Forelimb muscle (tissue), 1 donor: Measurements from ENCODE around the gene HOXA11. TPM values are rescaled to one million over a fixed set of nuclear protein-coding genes. Genes with fewer than 3 reads are reported as not detected.

ENCODE experiments used
- DNase-seq: peaks from one replicate; pipeline ENCODE4 v3.0.0-alpha.2; 2013; ENCODE audit warnings: low read depth
- polyA plus RNA-seq: library from polyadenylated mRNA; unstranded; fragments of 120-200 nt; gene quantifications from one replicate; pipeline ENCODE4 v1.2.1, GENCODE V29; 2013; ENCODE audit not compliant: insufficient read length

The HOXA11 gene
- polyA plus RNA-seq, 1 donor: 1.2 TPM

- DNase-seq: no peak
These were observed 15.2 kb downstream of the HOXA11 start for GRCh38 chr7:27169658-27170425.

DNA sequence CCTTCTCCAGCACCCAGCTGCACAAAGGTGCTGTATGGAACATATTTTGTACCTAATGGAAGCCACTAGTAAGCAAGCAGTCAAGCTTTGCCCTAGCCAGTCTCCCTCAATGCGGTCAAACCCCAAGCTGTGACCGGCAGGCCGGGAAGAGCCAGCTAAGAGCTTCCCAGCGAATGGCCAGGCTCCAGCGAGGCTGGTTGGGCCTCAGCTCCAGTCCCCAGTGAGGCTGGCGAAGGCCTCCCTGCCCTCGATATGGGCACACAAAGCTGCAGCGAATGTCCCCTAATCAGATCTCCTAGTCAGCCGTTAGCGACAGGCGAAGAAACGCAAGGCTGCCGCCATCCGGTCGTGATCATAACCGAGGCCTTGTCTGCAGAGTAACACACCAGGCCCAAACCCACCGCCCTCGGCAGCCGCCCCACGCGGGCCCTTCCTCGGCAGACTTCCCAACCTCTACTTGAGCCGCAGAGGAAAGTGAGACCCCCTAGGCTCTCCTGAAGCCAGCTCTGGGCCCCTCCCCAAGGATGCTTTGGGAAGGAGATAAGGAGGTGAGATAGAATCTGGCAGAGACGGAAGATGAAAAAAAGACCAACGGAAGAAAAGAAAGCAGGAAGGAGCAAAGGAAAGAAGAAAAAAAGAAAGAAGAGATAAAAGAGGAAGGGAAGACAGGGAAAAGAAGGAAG, 16.6 kb downstream of the HOXA11 start:
- DNase-seq: no peak

GRCh38 chr7:27167916-27168264, 17.1 kb downstream of the HOXA11 start:
- DNase-seq: no peak

- no peak for DNase-seq
These were observed 18.2 kb downstream of the HOXA11 start for GRCh38 chr7:27166531-27167505.

- no peak for DNase-seq
These were observed 19.0 kb downstream of the HOXA11 start for GRCh38 chr7:27165996-27166530.

DNA sequence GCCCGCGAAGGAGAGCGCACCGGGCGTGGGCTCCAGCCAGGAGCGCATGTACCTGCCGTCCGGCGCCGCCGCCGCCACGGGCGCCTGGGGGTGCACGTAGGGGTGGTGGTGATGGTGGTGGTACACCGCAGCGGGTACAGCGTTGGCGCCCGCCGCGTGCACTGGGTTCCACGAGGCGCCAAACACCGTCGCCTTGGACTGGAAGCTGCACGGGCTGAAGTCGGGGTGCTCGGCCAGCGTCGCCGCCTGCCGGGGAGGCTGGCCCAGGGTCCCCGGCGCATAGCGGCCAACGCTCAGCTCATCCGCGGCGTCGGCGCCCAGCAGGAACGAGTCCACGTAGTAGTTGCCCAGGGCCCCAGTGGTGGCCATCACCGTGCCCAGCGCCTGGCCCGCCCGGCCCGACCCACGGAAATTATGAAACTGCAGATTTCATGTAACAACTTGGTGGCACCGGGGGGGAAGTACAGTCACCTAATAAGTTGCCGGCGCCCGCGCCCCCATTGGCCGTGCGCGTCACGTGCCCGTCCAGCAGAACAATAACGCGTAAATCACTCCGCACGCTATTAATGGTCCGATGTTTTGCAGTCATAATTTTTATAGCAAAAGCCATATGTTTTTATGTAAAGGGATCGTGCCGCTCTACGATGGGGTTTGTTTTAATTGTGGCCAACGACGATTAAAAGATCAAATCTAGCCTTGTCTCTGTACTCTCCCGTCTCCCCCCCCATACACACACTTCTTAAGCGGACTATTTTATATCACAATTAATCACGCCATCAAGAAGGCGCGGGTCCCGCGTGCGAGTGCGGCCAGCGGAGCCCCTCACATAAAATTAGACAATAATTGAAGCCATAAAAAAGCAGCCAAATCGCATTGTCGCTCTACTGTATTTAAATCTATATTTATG, 19.7 kb downstream of the HOXA11 start, which contains the start of gene HOXA9:
Gene HOXA9 (minus strand): TSS at position 449 of the 907 bp plus-strand sequence. CDS start 80 bp downstream, at position 369.
- DNase-seq: peak; percentile 65

DNA sequence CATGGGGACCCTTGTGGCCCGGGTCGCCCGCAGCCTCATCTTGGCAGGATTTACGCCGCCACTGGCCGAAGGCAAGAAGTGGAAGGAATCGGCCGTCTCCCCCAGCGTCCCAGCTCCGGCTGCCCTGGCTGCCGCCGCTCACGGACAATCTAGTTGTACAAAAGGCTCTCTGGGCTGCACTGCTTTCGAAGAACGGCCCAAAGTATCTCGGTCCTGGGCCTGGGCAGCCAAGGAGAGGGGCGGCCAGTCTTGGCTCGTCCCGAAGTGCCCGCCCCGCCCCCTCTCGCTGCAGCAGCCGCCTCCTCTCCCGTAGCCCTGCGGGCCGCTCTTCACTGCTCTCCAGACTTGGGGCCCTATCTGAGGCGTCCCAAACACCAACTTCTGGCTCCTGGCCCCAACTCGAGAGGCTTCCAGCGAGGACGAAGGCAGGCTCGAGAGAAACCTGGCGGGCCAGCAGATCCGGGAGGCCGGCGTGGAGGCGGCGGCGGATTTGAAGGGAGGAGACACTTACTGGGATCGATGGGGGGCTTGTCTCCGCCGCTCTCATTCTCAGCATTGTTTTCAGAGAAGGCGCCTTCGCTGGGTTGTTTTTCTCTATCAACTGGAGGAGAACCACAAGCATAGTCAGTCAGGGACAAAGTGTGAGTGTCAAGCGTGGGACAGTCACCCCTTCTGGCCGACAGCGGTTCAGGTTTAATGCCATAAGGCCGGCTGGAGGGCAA, 20.5 kb downstream of the HOXA11 start:
- DNase-seq: no peak

DNA sequence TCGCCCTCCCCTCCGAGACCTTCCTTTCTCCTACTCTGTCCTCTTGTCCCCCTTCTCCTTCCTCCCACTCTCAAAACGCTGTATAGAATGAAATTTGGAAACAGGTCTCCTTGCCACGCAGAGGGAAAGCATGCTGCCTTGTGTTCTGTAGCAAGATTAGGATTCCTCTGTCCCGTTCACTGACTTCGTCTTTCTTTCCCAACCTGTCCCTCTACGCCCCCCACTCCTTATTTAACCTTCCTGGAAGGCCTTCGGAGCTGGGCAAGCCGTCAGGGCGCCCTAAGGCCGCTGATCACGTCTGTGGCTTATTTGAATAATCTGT, 21.0 kb downstream of the HOXA11 start:
- no peak for DNase-seq

DNA sequence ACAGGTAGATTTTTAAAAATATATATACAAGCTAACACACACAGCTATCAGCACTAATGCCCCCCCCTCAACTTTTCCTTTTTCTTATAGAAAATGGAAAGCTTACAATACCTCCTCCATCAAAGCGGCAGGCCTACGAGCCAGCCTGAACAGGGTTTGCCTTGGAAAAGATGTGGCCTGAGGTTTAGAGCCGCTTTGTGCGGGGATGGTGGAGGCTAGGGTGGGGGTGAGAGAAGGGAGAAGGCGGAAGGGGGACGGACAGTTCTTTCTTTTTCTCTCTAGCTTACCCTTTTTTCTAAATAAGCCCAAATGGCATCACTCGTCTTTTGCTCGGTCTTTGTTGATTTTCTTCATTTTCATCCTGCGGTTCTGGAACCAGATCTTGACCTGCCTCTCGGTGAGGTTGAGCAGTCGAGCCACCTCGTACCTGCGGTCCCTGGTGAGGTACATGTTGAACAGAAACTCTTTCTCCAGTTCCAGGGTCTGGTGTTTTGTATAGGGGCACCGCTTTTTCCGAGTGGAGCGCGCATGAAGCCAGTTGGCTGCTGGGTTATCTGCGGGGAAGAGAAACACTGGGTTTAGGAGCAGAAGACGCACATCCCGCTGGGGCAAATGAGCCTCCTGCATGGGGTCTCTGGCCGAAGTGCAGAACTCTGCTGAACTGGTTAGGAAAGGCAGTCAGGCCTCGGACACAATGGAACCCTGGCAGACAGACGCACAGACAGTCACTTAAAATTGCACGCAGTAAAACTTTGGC, 21.6 kb downstream of the HOXA11 start:
- no peak for DNase-seq

GRCh38 chr7:27162561-27163287, 22.3 kb downstream of the HOXA11 start:
- DNase-seq: no peak

DNA sequence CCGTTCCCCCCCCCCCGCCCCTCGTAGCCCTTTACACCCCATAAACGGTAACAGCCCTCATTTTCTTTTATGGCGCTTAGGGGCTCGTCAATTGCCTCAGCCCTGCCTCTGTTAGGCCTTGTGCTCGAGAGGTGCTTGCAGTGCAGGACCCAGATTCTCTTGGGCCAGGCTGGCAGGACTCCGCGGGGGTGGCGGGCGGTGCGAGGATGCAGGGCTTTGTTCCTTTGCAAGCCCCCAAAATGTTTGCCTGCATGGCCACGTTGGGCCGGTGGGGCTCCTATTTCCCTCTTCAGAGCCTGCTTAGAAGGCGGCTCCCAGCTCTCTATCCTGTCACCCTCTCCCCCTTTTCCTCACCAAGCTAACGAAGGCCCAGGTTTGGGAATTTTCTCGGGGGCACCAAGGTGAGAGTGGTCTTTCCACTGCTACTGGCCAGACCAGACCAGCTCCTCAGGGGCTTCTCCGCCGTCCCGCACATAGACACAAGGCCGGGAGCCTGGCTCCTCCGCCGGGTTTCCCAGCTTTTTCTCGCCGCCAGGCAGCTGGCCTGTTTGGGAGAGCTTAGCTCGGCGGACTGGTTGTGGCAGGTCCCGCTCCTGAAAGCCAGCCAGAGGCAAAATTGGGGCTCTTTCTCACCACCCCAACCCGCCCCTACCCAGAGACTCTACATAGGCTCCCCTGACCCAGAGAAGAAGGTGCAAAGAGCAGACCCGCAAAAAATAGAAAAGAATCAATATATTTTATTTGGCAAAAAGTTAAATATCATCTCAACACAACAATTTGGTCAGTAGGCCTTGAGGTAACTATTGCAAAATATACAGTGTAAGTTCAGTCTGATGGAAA, 23.1 kb downstream of the HOXA11 start:
- no peak for DNase-seq

DNA sequence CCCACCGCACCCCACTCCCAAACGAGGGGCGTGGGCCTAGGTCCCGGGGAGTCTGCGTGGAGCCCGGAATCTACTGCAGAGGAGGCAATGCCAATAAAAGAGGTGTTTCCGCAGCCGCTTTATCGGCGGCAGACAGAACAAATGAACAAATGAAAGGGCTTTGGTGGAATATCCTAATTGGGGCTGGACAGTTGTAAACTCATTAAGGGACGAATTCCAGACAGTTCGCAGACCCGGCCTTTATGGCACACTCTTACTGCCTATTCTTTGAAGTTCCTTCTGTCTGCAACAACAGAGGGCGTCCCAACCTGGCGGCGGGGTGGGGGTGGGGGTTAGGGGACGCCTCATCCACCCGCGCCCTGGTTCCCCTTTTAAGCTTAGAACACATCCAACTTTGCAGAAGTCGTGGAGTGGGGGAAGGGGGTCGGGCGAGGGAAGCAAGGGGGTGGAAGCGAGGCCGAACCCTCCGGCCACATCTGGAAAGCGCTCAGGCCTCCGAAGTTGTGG, 23.8 kb downstream of the HOXA11 start:
- no peak for DNase-seq

DNA sequence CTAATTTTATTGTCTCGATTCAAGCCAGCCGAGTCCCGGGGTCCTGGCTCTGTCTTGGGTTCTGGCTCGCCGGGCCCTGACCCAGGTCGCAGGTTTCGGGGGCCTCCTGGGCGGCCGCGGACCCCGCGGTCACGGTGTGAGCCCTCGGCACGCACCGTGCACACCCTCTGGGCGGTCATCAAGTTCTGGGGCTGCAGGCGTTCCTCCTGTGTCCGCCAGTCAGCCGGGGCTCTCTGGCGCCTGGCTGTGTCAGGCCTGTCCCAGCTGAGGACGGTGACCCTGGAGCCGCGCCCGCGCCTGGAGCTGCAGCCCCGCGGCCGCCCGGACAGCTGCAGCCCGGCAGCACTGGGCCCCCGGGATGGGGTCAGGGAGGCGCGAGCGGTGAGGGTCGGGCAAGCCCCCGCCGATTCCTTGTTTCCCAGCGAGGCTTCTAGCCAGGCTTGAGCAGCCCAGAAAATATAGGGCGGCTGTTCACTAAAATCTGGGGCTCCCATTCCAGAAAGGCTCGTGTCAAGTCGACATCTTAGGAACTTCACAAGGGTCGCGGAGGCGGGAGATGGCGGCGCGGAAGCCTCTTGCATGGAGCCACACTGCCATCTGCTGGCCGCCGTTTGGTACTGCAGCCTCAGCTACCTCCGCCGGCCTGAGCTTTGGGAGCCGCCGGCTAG, 24.4 kb downstream of the HOXA11 start:
- DNase-seq: peak; percentile 70

DNA sequence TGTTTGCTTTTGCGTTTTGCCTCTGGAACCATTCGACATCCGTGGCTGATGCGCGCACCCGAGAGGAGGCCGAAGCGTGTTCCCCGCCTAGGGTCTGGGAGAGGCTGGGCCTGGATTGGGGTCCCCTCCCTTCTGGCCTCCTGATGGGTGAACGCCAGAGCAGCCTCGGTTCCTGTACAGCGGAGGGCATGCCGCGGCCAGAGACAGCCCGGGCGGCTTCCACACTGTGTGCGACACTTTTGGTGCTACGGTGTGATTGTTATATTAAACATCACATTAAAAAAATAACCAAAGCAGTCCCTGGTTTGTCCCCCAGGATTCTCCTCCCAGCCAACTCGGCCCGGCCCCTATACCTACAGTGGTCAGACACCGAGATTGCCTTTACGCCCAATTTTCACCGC, 24.9 kb downstream of the HOXA11 start:
- DNase-seq: no peak

DNA sequence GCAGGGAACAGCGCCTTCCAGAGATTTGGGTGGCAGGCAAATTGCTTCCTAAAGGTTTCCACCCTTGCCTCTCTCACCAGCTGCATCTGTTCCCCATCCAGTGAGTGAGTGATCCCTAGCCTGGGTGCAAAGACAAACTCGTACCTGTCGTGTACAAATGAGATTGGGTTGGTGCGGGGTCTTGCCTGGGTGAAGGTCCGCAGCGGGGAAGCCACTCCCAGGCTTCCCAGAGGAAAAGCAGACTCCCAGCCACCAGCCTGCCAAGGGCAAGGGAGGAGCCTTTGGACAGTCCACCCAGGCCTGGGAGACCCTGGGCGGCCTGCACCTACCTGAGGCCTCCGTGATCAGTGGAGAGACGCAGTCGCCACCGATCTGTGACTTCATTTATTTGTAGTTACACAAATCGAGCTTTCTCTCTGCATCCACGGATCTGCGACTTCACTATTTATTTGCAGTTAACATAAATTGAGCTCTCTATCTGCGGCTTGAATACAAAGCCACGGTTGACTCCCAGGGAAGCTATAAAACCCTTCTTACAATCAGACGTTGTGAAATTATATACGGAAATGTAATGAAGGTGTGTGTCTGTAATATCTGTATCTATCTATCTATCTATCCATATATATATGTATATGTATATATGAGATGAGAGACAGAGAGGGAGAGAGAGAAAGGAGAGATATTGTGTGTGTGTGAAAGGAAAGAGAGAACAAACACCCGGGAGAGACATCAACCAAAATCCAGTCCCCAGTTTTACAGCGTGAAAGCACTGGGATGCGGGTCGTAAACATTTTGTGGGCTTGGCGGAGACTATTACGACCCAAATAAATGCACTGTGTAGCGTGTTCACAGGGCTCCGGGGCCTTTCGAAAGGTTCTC, 25.5 kb downstream of the HOXA11 start:
- DNase-seq: no peak
